K562 (cell line): ENCODE measurements around the gene SUFU. TPM values are rescaled to one million over a fixed set of nuclear protein-coding genes. Genes with fewer than 3 reads are reported as not detected.
A peak's percentile ranks its signal among the peaks of the same experiment; 100 is the strongest.

Experiments used
- ATAC-seq: fragments of 200-7000 bp; cut with Tn5 transposase; 3 replicates; pipeline ENCODE4 v1.9.1; 2020; ENCODE audit warnings: moderate library complexity
- BruUV-seq: library from RNA; stranded (reverse); fragments of 400-500 nt; replicated peaks from 2 replicates; lab custom pipeline; 2021; lab: Mats Ljungman, UMichigan
- CTCF ChIA-PET: fragments of 300-600 bp; formaldehyde crosslinking; extraction: SDS; loops from one replicate; lab custom pipeline; 2021; ENCODE audit warnings: low intra/inter-chr PET ratio; lab: Yijun Ruan, JAX
- POLR2A ChIA-PET: fragments of 300-600, 350-650 bp; sonication (Branson Sonifier 250); formaldehyde crosslinking; extraction: SDS; loops from one replicate; lab custom pipeline; 2021; ENCODE audit warnings: antibody characterized with exemption, inconsistent platforms; lab: Yijun Ruan, JAX
- DNase-seq, 4 experiments: peaks; one replicate each; pipeline versions ENCODE4 v3.0.0 to v3.0.0-alpha.2; 2011 to 2018; ENCODE audit warnings: low spot score in 3 of 4, mixed read lengths in 3 of 4; ENCODE audit errors: extremely low read depth in 1 of 4
- FAIRE-seq: peaks from 2 replicates; lab custom pipeline; 2011; peaks lifted over from hg19 to GRCh38; lab: Jason Lieb, UNC
- H2AFZ ChIP-seq: 2 replicates; pipeline ENCODE4 v1.6.0; 2011; ENCODE audit warnings: low read depth, low read length, control low read depth, inconsistent platforms
- H3K27ac ChIP-seq: fragments of 200-600 bp; 3 replicates; pipeline ENCODE4 v1.8.0; 2011; ENCODE audit warnings: low read depth, mild to moderate bottlenecking, control low read depth, inconsistent platforms, low read length, moderate library complexity, mixed read lengths; ENCODE audit errors: extremely low read depth
- H3K27me3 ChIP-seq, 2 experiments: fragments of 300-600 bp in 1 of 2; 2 replicates in 1 of 2; 3 replicates in 1 of 2; pipeline versions ENCODE4 v1.6.0 to v1.8.0; 2011; ENCODE audit warnings: inconsistent platforms in 2 of 2, low read length in 2 of 2, mild to moderate bottlenecking in 1 of 2, mixed read lengths in 1 of 2, moderate library complexity in 1 of 2; ENCODE audit not compliant: control insufficient read depth in 2 of 2, insufficient read depth in 2 of 2
- H3K36me3 ChIP-seq: fragments of 300-600 bp; 3 replicates; pipeline ENCODE4 v1.8.0; 2011; ENCODE audit warnings: mild to moderate bottlenecking, low read length, inconsistent platforms; ENCODE audit not compliant: control insufficient read depth, insufficient read depth
- H3K4me1 ChIP-seq, 2 experiments: fragments of 200-600 bp in 1 of 2; replicated peaks in 1 of 2; 2 replicates in 1 of 2; 3 replicates in 1 of 2; pipeline versions ENCODE4 v1.5.1 to v1.8.0; 2011; ENCODE audit warnings: inconsistent platforms in 2 of 2, low read length in 2 of 2, mild to moderate bottlenecking in 1 of 2, mixed read lengths in 1 of 2, moderate library complexity in 1 of 2; ENCODE audit not compliant: control insufficient read depth in 2 of 2, insufficient read depth in 2 of 2
- H3K4me2 ChIP-seq: 2 replicates; pipeline ENCODE4 v1.6.1; 2011; ENCODE audit warnings: low read length, control low read depth, inconsistent platforms, mixed read lengths; ENCODE audit not compliant: insufficient read depth
- H3K4me3 ChIP-seq: fragments of 200-600 bp; sonication (generic), shearing (Covaris generic); 2 replicates; pipeline ENCODE4 v1.5.1; 2016; ENCODE audit warnings: control low read depth, inconsistent platforms
- H3K79me2 ChIP-seq: fragments of 200-600 bp; 3 replicates; pipeline ENCODE4 v1.8.0; 2011; ENCODE audit warnings: low read length, inconsistent platforms; ENCODE audit not compliant: control insufficient read depth, insufficient read depth
- H3K9ac ChIP-seq, 2 experiments: 2 replicates each; pipeline versions ENCODE4 v1.6.0 to v1.6.1; 2011; ENCODE audit warnings: low read depth in 2 of 2, low read length in 2 of 2, control low read depth in 1 of 2, inconsistent platforms in 1 of 2, mild to moderate bottlenecking in 1 of 2, mixed read lengths in 1 of 2; ENCODE audit not compliant: insufficient read depth in 1 of 2
- H3K9me1 ChIP-seq: one replicate; pipeline ENCODE4 v1.6.0; 2011; ENCODE audit warnings: inconsistent platforms, mild to moderate bottlenecking, low read length, moderate library complexity; ENCODE audit not compliant: control insufficient read depth, insufficient read depth
- H3K9me3 ChIP-seq: replicated peaks from 2 replicates; pipeline ENCODE4 v1.5.1; 2011; ENCODE audit warnings: low read depth, low read length, inconsistent platforms; ENCODE audit not compliant: control insufficient read depth, insufficient read depth
- H4K20me1 ChIP-seq: replicated peaks from 2 replicates; pipeline ENCODE4 v1.6.1; 2011; ENCODE audit warnings: low read length, inconsistent platforms, mixed read lengths; ENCODE audit not compliant: control insufficient read depth, insufficient read depth
- CREB1 ChIP-seq, 2 experiments: sonication (generic) in 1 of 2; formaldehyde crosslinking in 1 of 2; IDR thresholded peaks; 2 replicates each; pipeline versions ENCODE4 v1.6.1 to v1.8.0; 2012 to 2022; ENCODE audit warnings: inconsistent platforms in 1 of 2, mild to moderate bottlenecking in 1 of 2, missing genetic modification reagents in 1 of 2, moderate library complexity in 1 of 2
- ELF4 ChIP-seq: fragments of 450-650 bp; formaldehyde crosslinking; IDR thresholded peaks from 2 replicates; pipeline ENCODE4 v1.4.0; 2022; ENCODE audit warnings: missing genetic modification characterization
- HMG20B ChIP-seq: fragments of 250-450 bp; sonication (Bioruptor Pico); IDR thresholded peaks from 2 replicates; pipeline ENCODE4 v1.5.0; 2021; ENCODE audit warnings: mild to moderate bottlenecking
- NRF1 ChIP-seq, 2 experiments: fragments of 450-650 bp; IDR thresholded peaks in 1 of 2; conservative IDR thresholded peaks in 1 of 2; 2 replicates each; pipeline ENCODE4 v1.6.1; 2014; ENCODE audit warnings: mild to moderate bottlenecking in 2 of 2
- PHB ChIP-seq: fragments of 250-450 bp; sonication (Bioruptor Pico); IDR thresholded peaks from 2 replicates; pipeline ENCODE4 v1.5.0; 2021
- TAF1 ChIP-seq: IDR thresholded peaks from 2 replicates; pipeline ENCODE4 v1.6.1; 2011; ENCODE audit warnings: mild to moderate bottlenecking, low read length, moderate library complexity; ENCODE audit not compliant: insufficient read depth, control insufficient read depth, severe bottlenecking; ENCODE audit errors: extremely low read depth
- ZEB2 ChIP-seq: fragments of 450-650 bp; IDR thresholded peaks from 2 replicates; pipeline ENCODE4 v1.6.1; 2016
- ZNF239 ChIP-seq: fragments of 250-450 bp; sonication (Bioruptor Pico); IDR thresholded peaks from 2 replicates; pipeline ENCODE4 v1.4.0; 2020; ENCODE audit warnings: mild to moderate bottlenecking
- ZNF311 ChIP-seq: fragments of 250-450 bp; sonication (Bioruptor Pico); IDR thresholded peaks from 2 replicates; pipeline ENCODE4 v1.4.0; 2020; ENCODE audit warnings: mild to moderate bottlenecking, moderate library complexity
- WGBS: fragments of 100-300 bp; shearing (Covaris generic); methylation state at CpG from one replicate; pipeline ENCODE4 v1.1.6; 2016; ENCODE audit warnings: low coverage, mixed read lengths; ENCODE audit not compliant: insufficient coverage; ENCODE audit errors: missing lambda C conversion rate; 5-methylcytosine and 5-hydroxymethylcytosine counted together
- in situ Hi-C: fragments of 300-500 bp; cut with MboI; formaldehyde crosslinking; loops from 4 replicates; pipeline ENCODE4 v1.15.0; 2018; ENCODE audit warnings: inconsistent platforms, mixed read lengths
- intact Hi-C: fragments of 100-400 bp; cut with micrococcal nuclease; formaldehyde crosslinking; loops from 2 replicates; pipeline ENCODE4 v1.14.2; 2022
- polyA plus RNA-seq, 8 experiments: library from polyadenylated mRNA; depleted of rRNA in 4 of 8; stranded (reverse) in 5 of 8; unstranded in 3 of 8; fragments of >200 nt; fragmentation: Nextera tagmentation in 2 of 8; fragmentation: Illumina TruSeq in 1 of 8; extraction: Ambion mirVana in 2 of 8; extraction: Trizol in 1 of 8; gene quantifications; 2 replicates each; pipeline versions ENCODE4 v1.2.1 to v1.2.3, GENCODE V29; 2011 to 2014; ENCODE audit warnings: inconsistent platforms in 1 of 8, missing spikeins in 1 of 8
- total RNA-seq, 7 experiments: library from RNA; depleted of rRNA in 6 of 7; stranded (reverse); fragments of >200 nt in 6 of 7; fragmentation: Illumina TruSeq in 2 of 7; extraction: Trizol in 2 of 7; gene quantifications; 2 replicates each; pipeline versions ENCODE4 v1.2.1 to v1.2.3, GENCODE V29; 2011 to 2021; ENCODE audit warnings: low replicate concordance in 1 of 7
- TF ChIP-seq, protein P1 (sequence below), 2 experiments: fragments of 200-800 bp in 1 of 2; sonication (Bioruptor generic) in 1 of 2; sonication (generic) in 1 of 2; formaldehyde crosslinking in 1 of 2; IDR thresholded peaks in 1 of 2; conservative IDR thresholded peaks in 1 of 2; 2 replicates each; pipeline versions ENCODE4 v1.5.0 to v1.6.1; 2016 to 2020; ENCODE audit warnings: missing compliant biosample characterization in 1 of 2, missing genetic modification characterization in 1 of 2, missing genetic modification reagents in 1 of 2
- TF ChIP-seq, protein P2 (sequence below): fragments of 450-650 bp; formaldehyde crosslinking; IDR thresholded peaks from 2 replicates; pipeline ENCODE4 v1.4.0; 2020; ENCODE audit warnings: mild to moderate bottlenecking, moderate library complexity
- TF ChIP-seq, protein P3 (sequence below), 2 experiments: IDR thresholded peaks in 1 of 2; conservative IDR thresholded peaks in 1 of 2; 2 replicates each; pipeline ENCODE4 v1.6.1; 2016; ENCODE audit warnings: low read depth in 2 of 2, mild to moderate bottlenecking in 1 of 2, missing compliant biosample characterization in 1 of 2, missing genetic modification characterization in 1 of 2, moderate library complexity in 1 of 2

The SUFU gene
- total and polyA plus RNA-seq, 9 of the 15 experiments (the other 6 are each of a cell fraction or from before 2014, with no cell fraction given) = 0.59 to 6.3 (median 0.82) TPM

DNA sequence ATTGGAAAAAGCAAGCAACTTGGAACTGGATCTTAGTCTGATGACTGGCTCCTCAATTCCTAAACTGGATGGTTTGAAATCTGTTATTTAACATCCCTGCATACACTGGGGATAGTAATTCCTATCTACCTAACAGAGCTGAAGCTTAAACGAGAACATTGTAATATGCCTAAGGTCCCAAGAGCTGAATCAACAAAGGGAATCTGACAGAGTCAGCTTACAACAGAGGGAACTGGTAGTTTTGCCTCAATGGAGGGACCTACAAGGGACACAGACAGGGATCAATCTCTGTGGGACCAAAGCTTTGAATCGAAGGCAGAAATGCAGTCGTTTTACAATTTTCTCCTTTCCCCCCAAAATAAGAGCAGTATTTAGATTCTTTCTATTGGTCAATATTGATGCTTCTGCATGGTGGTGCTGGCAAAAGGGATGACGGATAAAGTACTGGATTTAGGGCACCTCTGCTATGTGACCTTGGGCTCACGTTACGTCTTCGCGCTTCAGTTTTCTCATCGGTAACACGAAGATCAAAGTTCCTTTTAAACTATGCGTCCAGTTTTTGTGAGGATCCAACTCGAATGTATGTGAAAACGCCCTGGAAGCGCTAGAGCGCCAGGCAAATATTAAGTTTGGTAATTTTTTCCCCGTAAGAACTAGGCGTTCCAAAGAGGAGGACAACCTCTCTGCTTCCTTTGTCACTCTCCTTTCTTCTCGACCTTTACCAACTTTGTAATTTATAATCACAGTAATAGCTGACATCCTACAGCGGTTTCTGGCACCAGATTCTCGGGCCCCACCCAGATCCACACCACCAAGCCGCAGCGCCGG lies 2.4 kb upstream of the SUFU start (continued):
- TF ChIP-seq, protein P1, sequence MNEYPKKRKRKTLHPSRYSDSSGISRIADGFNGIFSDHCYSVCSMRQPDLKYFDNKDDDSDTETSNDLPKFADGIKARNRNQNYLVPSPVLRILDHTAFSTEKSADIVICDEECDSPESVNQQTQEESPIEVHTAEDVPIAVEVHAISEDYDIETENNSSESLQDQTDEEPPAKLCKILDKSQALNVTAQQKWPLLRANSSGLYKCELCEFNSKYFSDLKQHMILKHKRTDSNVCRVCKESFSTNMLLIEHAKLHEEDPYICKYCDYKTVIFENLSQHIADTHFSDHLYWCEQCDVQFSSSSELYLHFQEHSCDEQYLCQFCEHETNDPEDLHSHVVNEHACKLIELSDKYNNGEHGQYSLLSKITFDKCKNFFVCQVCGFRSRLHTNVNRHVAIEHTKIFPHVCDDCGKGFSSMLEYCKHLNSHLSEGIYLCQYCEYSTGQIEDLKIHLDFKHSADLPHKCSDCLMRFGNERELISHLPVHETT (CRISPR knock-in tag; conservative IDR thresholded peaks at IDR 0.05 in 1 of 2, IDR thresholded peaks at IDR 0.05 in 1 of 2) = 0 out of 4 replicates have a peak, but pooled peaks of 1 of the 2 experiments have one; percentile 6
- TF ChIP-seq CREB1 (IDR thresholded peaks at IDR 0.05) (no peak), CREB1 (CRISPR knock-in tag; IDR thresholded peaks at IDR 0.05) (no peak)

DNA sequence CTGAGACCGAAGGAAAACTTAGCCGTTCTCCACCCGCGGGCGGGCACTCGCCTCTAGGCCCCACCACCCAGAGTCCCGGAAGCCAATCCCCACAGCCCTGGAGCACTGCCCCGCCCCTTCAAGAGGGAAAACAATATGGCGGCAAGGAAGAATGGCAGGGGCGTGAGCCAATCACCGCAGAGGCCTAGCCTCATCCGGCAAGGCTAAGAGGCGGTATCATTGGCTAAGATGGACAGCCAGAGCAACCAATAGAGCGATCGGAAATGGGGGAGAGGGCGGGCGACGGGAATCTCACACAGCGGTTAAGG lies 1.8 kb upstream of the SUFU start:
- Histone ChIP-seq H2AFZ (peak overlapping the region; percentile 99), H3K9ac (peak overlapping the region; percentile 90 to 93)
- no TSS peak for BruUV-seq
- TF ChIP-seq ELF4 (no peak), TAF1 (peak; percentile 40), PHB (CRISPR knock-in tag) (no peak), NRF1 (conservative IDR thresholded peaks at IDR 0.05 in 1 of 2, IDR thresholded peaks at IDR 0.05 in 1 of 2) (no peak), ZNF239 (CRISPR knock-in tag) (no peak), ZEB2 (no peak), ZNF311 (no peak), HMG20B (CRISPR knock-in tag) (no peak)
- TF ChIP-seq, protein P2, sequence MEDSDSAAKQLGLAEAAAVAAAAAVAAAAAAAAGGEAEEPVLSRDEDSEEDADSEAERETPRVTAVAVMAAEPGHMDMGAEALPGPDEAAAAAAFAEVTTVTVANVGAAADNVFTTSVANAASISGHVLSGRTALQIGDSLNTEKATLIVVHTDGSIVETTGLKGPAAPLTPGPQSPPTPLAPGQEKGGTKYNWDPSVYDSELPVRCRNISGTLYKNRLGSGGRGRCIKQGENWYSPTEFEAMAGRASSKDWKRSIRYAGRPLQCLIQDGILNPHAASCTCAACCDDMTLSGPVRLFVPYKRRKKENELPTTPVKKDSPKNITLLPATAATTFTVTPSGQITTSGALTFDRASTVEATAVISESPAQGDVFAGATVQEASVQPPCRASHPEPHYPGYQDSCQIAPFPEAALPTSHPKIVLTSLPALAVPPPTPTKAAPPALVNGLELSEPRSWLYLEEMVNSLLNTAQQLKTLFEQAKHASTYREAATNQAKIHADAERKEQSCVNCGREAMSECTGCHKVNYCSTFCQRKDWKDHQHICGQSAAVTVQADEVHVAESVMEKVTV (CRISPR knock-in tag) = no peak
- TF ChIP-seq, protein P3, sequence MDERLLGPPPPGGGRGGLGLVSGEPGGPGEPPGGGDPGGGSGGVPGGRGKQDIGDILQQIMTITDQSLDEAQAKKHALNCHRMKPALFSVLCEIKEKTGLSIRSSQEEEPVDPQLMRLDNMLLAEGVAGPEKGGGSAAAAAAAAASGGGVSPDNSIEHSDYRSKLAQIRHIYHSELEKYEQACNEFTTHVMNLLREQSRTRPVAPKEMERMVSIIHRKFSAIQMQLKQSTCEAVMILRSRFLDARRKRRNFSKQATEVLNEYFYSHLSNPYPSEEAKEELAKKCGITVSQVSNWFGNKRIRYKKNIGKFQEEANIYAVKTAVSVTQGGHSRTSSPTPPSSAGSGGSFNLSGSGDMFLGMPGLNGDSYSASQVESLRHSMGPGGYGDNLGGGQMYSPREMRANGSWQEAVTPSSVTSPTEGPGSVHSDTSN (CRISPR knock-in tag; IDR thresholded peaks at IDR 0.05; ENCODE audit: low read depth) = peak; percentile 97
- TF ChIP-seq, protein P3 (tag; conservative IDR thresholded peaks at IDR 0.05; ENCODE audit: low read depth) = peak; percentile 100

More for the DNA sequence above, 1.8 kb upstream of the SUFU start:
- intact Hi-C loops = loop anchor here (1.0 to 5.0 kb wide), 3 partner anchors 39 to 95 kb away; no protein-coding TSS in a partner anchor
- ChIA-PET POLR2A (interaction anchor here (0.6 to 1.0 kb wide), 3 partner anchors 23 to 78 kb away, joined by 3 to 5 read pairs (median 4); no protein-coding TSS in a partner anchor), CTCF (no interaction called here)
- WGBS = 0% methylated on average over 15 of the region's 19 CpGs
- H3K4me2 ChIP-seq = peak overlapping the region; percentile 95
- H3K27ac ChIP-seq = peak overlapping the region; percentile 87
- peaks cover 4 to 13% of the 10 kb centered on the region in 2 experiments; a peak in 4 of 5 replicates for H3K4me1 ChIP-seq
- H3K36me3 ChIP-seq = peaks cover 11% of the 10 kb centered on the region
- H3K4me3 ChIP-seq = peak overlapping the region; percentile 86
- in situ Hi-C loops = loop anchor here (5.0 to 25.0 kb wide), 2 partner anchors 85 to 665 kb away; partner anchors contain the start of gene KCNIP2
- ATAC-seq (peak; percentile 89), FAIRE-seq (no peak), DNase-seq (peak; percentile 95 to 98 (median 96))
- H3K27me3 ChIP-seq = no peaks in the 10 kb centered on the region
- H3K9me1 ChIP-seq = no peaks in the 10 kb centered on the region
- peaks cover 71% of the 10 kb centered on the region for H3K79me2 ChIP-seq
- H3K9me3 ChIP-seq = no peaks in the 10 kb centered on the region
- H4K20me1 ChIP-seq = no peaks in the 10 kb centered on the region
